BLaER1 treated with 17β-estradiol and CSF1 and Interleukin-3, amounts not matched to agents 10 nM and 100 nM (cell line): ENCODE results near the gene PERCC1.
A peak's percentile ranks its signal among the peaks of the same experiment; 100 is the strongest.
"Not testable (repeated sequence)": the region's sequence is repeated elsewhere in the genome, so short reads cannot be mapped to it uniquely, and the experiment has no call there.

Experiments used
- H3K27ac ChIP-seq, 11 experiments: shearing (Covaris generic); formaldehyde crosslinking; 2 replicates each; pipeline ENCODE4 v1.8.1; 2022
- H3K27me3 ChIP-seq, 11 experiments: shearing (Covaris generic); formaldehyde crosslinking; 2 replicates each; pipeline ENCODE4 v1.8.1; 2022
- H3K36me3 ChIP-seq, 11 experiments: shearing (Covaris generic); formaldehyde crosslinking; 2 replicates each; pipeline ENCODE4 v1.8.1; 2022
- H3K4me1 ChIP-seq, 10 experiments: shearing (Covaris generic); formaldehyde crosslinking; 2 replicates each; pipeline ENCODE4 v1.8.1; 2022
- H3K4me2 ChIP-seq, 11 experiments: shearing (Covaris generic); formaldehyde crosslinking; 2 replicates each; pipeline ENCODE4 v1.8.1; 2022
- H3K4me3 ChIP-seq, 10 experiments: shearing (Covaris generic); formaldehyde crosslinking; 2 replicates each; pipeline ENCODE4 v1.8.1; 2022
- H3K9ac ChIP-seq, 11 experiments: shearing (Covaris generic); formaldehyde crosslinking; 2 replicates each; pipeline ENCODE4 v1.8.1; 2022
- H3K9me3 ChIP-seq, 11 experiments: shearing (Covaris generic); formaldehyde crosslinking; replicated peaks in 1 of 11; 2 replicates each; pipeline ENCODE4 v1.8.1; 2022
- H4K20me1 ChIP-seq, 11 experiments: shearing (Covaris generic); formaldehyde crosslinking; 2 replicates each; pipeline ENCODE4 v1.8.1; 2022
- Cebpa-rat ChIP-seq, 11 experiments: shearing (Covaris generic); IDR thresholded peaks; 2 replicates each; pipeline ENCODE4 v1.8.1; 2022

Gene PERCC1

GRCh38 chr16:1466968-1467521, 36.2 kb downstream of the PERCC1 start:
- peak overlapping the region in 10 of 11 experiments; percentile 97 to 100 (median 99); a peak in 20 of 22 replicates for H3K27ac ChIP-seq
- peaks cover 0 to 99% (median 29%) of the 10 kb centered on the region in 11 experiments; a peak in 14 of 22 replicates for H4K20me1 ChIP-seq
- H3K9ac ChIP-seq: peak overlapping the region; percentile 42 to 99 (median 98); a peak in 21 of 22 replicates
- H3K36me3 ChIP-seq: peaks cover 39 to 55% (median 46%) of the 10 kb centered on the region in 11 experiments
- H3K27me3 ChIP-seq: no peaks in the 10 kb centered on the region
- H3K4me2 ChIP-seq: peak overlapping the region; percentile 94 to 99 (median 98)
- H3K9me3 ChIP-seq: peaks cover 0 to 11% (median 0%) of the 10 kb centered on the region in 11 experiments; a peak in 1 of 22 replicates
- no peak for TF ChIP-seq Cebpa-rat (IDR thresholded peaks at IDR 0.05)
- H3K4me3 ChIP-seq: peak overlapping the region in 1 of 10 experiments; percentile 14; a peak in 1 of 20 replicates
- H3K4me1 ChIP-seq: peaks cover 52 to 66% (median 60%) of the 10 kb centered on the region in 10 experiments

- Histone ChIP-seq H3K4me2 (peak overlapping the region; percentile 94 to 99 (median 98)), H3K36me3 (peaks cover 26 to 41% (median 32%) of the 10 kb centered on the region in 11 experiments), H3K4me1 (peaks cover 65 to 80% (median 73%) of the 10 kb centered on the region in 10 experiments), H3K4me3 (peak overlapping the region in 7 of 10 experiments; percentile 18 to 92 (median 58); a peak in 6 of 20 replicates), H3K9me3 (peaks cover 0 to 11% (median 0%) of the 10 kb centered on the region in 11 experiments; a peak in 1 of 22 replicates), H3K27ac (peak overlapping the region in 10 of 11 experiments; percentile 97 to 100 (median 99); a peak in 20 of 22 replicates), H4K20me1 (peaks cover 0 to 97% (median 29%) of the 10 kb centered on the region in 11 experiments; a peak in 14 of 22 replicates), H3K27me3 (no peaks in the 10 kb centered on the region), H3K9ac (peak overlapping the region; percentile 57 to 99 (median 98); a peak in 20 of 22 replicates)
- TF ChIP-seq Cebpa-rat (IDR thresholded peaks at IDR 0.05): no peak
Observed at GRCh38 chr16:1468426-1468810, 37.5 kb downstream of the PERCC1 start.

GRCh38 chr16:1469141-1469540, 38.3 kb downstream of the PERCC1 start:
- Histone ChIP-seq H3K4me2 (peak overlapping the region; percentile 94 to 99 (median 98)), H3K4me3 (peak overlapping the region; percentile 58 to 98 (median 92)), H3K9me3 (peaks cover 0 to 11% (median 0%) of the 10 kb centered on the region in 11 experiments; a peak in 1 of 22 replicates), H3K4me1 (peaks cover 71 to 87% (median 81%) of the 10 kb centered on the region in 10 experiments), H3K36me3 (peaks cover 19 to 34% (median 25%) of the 10 kb centered on the region in 11 experiments), H3K9ac (peak overlapping the region; percentile 95 to 99 (median 99)), H3K27ac (peak overlapping the region; percentile 90 to 100 (median 99)), H4K20me1 (peaks cover 0 to 90% (median 28%) of the 10 kb centered on the region in 11 experiments; a peak in 14 of 22 replicates)
- not testable (repeated sequence) for H3K27me3 ChIP-seq

GRCh38 chr16:1469693-1470201, 38.9 kb downstream of the PERCC1 start:
- peaks cover 0 to 84% (median 22%) of the 10 kb centered on the region in 11 experiments; a peak in 13 of 22 replicates for H4K20me1 ChIP-seq
- peaks cover 0 to 11% (median 0%) of the 10 kb centered on the region in 11 experiments; a peak in 1 of 22 replicates for H3K9me3 ChIP-seq
- H3K27ac ChIP-seq: peak overlapping the region; percentile 90 to 100 (median 99)
- peak overlapping the region; percentile 58 to 98 (median 92) for H3K4me3 ChIP-seq
- TF ChIP-seq Cebpa-rat (IDR thresholded peaks at IDR 0.05): peak in 10 of 11 experiments; percentile 31 to 93 (median 70); a peak in 15 of 22 replicates
- no peaks in the 10 kb centered on the region for H3K27me3 ChIP-seq
- peaks cover 71 to 91% (median 83%) of the 10 kb centered on the region in 10 experiments for H3K4me1 ChIP-seq
- peaks cover 13 to 28% (median 19%) of the 10 kb centered on the region in 11 experiments; a peak in 21 of 22 replicates for H3K36me3 ChIP-seq
- H3K9ac ChIP-seq: peak overlapping the region; percentile 95 to 99 (median 99)
- H3K4me2 ChIP-seq: peak overlapping the region; percentile 94 to 99 (median 98)

- no peak for TF ChIP-seq Cebpa-rat (IDR thresholded peaks at IDR 0.05)
- Histone ChIP-seq H3K27ac (peak overlapping the region; percentile 90 to 100 (median 99)), H3K27me3 (no peaks in the 10 kb centered on the region), H3K4me2 (peak overlapping the region; percentile 94 to 99 (median 98)), H3K4me3 (peak overlapping the region; percentile 58 to 98 (median 92)), H3K36me3 (peaks cover 3 to 18% (median 9%) of the 10 kb centered on the region in 11 experiments; a peak in 15 of 22 replicates), H4K20me1 (peaks cover 0 to 74% (median 13%) of the 10 kb centered on the region in 11 experiments; a peak in 13 of 22 replicates), H3K9ac (peak overlapping the region; percentile 95 to 99 (median 99)), H3K4me1 (peaks cover 76 to 90% (median 87%) of the 10 kb centered on the region in 10 experiments), H3K9me3 (peaks cover 0 to 11% (median 0%) of the 10 kb centered on the region in 11 experiments; a peak in 1 of 22 replicates)
Observed at GRCh38 chr16:1470481-1471251, 39.8 kb downstream of the PERCC1 start.

- H3K4me1 ChIP-seq: peaks cover 80 to 88% (median 84%) of the 10 kb centered on the region in 10 experiments
- H3K4me2 ChIP-seq: peak overlapping the region; percentile 94 to 99 (median 98)
Observed at GRCh38 chr16:1471569-1472194, 40.8 kb downstream of the PERCC1 start.

GRCh38 chr16:1472974-1473373, 42.1 kb downstream of the PERCC1 start:
- Histone ChIP-seq H3K27me3 (no peaks in the 10 kb centered on the region), H3K9ac (peak overlapping the region; percentile 95 to 99 (median 99); a peak in 21 of 22 replicates), H3K36me3 (peaks cover 0 to 5% (median 0%) of the 10 kb centered on the region in 11 experiments; a peak in 3 of 22 replicates), H3K4me1 (peaks cover 68 to 75% (median 72%) of the 10 kb centered on the region in 10 experiments), H3K4me2 (peak overlapping the region; percentile 94 to 99 (median 98)), H3K4me3 (peak overlapping the region in 9 of 10 experiments; percentile 59 to 98 (median 93); a peak in 16 of 20 replicates), H3K27ac (peak overlapping the region; percentile 90 to 100 (median 99); a peak in 21 of 22 replicates), H3K9me3 (peaks cover 0 to 11% (median 0%) of the 10 kb centered on the region in 11 experiments; a peak in 1 of 22 replicates), H4K20me1 (peaks cover 0 to 51% (median 0%) of the 10 kb centered on the region in 11 experiments; a peak in 6 of 22 replicates)
- no peak for TF ChIP-seq Cebpa-rat (IDR thresholded peaks at IDR 0.05)

More at GRCh38 chr16:1471569-1472194, 40.8 kb downstream of the PERCC1 start:
- H3K36me3 ChIP-seq: peaks cover 0 to 11% (median 0%) of the 10 kb centered on the region in 11 experiments; a peak in 5 of 22 replicates
- peak overlapping the region; percentile 90 to 100 (median 99) for H3K27ac ChIP-seq
- no peaks in the 10 kb centered on the region for H3K27me3 ChIP-seq
- H4K20me1 ChIP-seq: peaks cover 0 to 64% (median 3%) of the 10 kb centered on the region in 11 experiments; a peak in 9 of 22 replicates
- peaks cover 0 to 11% (median 0%) of the 10 kb centered on the region in 11 experiments; a peak in 1 of 22 replicates for H3K9me3 ChIP-seq
- no peak for TF ChIP-seq Cebpa-rat (IDR thresholded peaks at IDR 0.05)
- H3K4me3 ChIP-seq: peak overlapping the region; percentile 58 to 98 (median 92)
- peak overlapping the region; percentile 95 to 99 (median 99) for H3K9ac ChIP-seq
